OCI-LY7 (cell line): ENCODE results near the gene OR6C6.

Source experiments
- EZH2phosphoT487 ChIP-seq: fragments of 200-600 bp; sonication (generic); IDR thresholded peaks from 2 replicates; pipeline ENCODE4 v1.6.1; 2018; ENCODE audit warnings: low read depth, borderline replicate concordance, mild to moderate bottlenecking, mixed run types, antibody characterized with exemption, low read length, moderate library complexity, mixed read lengths
- TF ChIP-seq, protein P1 (sequence below): fragments of 200-600 bp; sonication (generic); conservative IDR thresholded peaks from 2 replicates; pipeline ENCODE4 v1.5.1; 2014; ENCODE audit warnings: mild to moderate bottlenecking, antibody characterized with exemption, low read length, moderate library complexity, mixed read lengths

DNA sequence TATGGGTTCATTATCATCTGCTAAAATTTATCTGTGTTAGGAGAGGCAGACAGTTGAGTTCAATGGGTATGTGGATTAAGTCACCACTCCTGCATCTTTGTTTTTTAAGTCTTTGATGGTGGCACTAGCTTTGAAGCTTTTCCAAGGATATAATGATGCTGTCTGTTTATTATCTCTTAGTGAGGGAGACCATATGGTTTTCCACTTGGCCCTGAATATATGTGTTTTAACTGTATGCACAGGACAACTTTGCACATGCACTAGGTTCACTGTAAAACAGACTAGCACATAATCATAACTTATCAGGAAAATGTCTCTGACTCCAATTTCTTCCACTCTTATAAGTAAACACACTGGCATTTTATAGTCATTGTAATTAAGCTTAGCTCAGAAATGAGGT is 43.1 kb downstream of the OR6C6 start:
- TF ChIP-seq, protein P1, sequence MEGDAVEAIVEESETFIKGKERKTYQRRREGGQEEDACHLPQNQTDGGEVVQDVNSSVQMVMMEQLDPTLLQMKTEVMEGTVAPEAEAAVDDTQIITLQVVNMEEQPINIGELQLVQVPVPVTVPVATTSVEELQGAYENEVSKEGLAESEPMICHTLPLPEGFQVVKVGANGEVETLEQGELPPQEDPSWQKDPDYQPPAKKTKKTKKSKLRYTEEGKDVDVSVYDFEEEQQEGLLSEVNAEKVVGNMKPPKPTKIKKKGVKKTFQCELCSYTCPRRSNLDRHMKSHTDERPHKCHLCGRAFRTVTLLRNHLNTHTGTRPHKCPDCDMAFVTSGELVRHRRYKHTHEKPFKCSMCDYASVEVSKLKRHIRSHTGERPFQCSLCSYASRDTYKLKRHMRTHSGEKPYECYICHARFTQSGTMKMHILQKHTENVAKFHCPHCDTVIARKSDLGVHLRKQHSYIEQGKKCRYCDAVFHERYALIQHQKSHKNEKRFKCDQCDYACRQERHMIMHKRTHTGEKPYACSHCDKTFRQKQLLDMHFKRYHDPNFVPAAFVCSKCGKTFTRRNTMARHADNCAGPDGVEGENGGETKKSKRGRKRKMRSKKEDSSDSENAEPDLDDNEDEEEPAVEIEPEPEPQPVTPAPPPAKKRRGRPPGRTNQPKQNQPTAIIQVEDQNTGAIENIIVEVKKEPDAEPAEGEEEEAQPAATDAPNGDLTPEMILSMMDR, result no peak
- TF ChIP-seq EZH2phosphoT487, result no peak
